ENCODE data around the gene CCDC88A. TPM values are rescaled to one million over a fixed set of nuclear protein-coding genes. Genes with fewer than 3 reads are reported as not detected.

The CCDC88A gene
- total RNA-seq, 2 experiments from 2014 or later, result 11.0 to 12.9 TPM

DNA sequence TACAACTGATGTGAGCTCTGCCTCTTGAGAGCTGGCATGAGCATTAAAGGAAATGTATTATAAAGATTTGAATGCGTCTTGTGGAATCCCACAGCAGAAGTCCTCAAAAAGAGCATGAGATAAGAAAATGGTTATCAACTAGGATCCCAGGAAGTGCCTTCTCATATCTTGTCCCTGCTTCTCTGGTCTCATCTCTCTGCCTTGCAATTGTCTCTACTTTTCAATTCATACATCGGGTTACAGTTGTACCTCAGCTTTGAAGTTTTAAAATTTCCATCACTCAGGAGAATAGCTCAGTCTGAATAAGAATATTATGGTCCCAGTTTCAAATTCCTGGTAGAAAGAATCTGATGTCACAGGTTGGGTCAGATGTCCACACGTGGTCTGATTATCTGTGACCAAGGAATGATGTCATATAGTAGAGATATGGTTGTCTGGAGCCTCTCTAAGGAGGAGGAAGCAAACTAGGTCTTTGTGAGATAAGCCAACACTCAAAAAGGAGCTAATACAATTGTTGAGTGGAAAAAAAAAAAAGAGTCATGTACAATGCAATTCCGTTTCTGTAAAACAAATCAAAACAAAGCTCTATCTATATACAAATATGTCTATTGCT, 21.7 kb upstream of the CCDC88A start:
- H3K36me3 ChIP-seq (ENCODE audit: insufficient read depth, low read length), result no peaks in the 10 kb centered on the region
- H3K4me1 ChIP-seq (ENCODE audit: insufficient read depth, low read length), result no peaks in the 10 kb centered on the region
- H3K4me1 Mint-ChIP-seq (ENCODE audit: low read depth), result no peaks in the 10 kb centered on the region
- H3K9me3 ChIP-seq (ENCODE audit: control insufficient read depth in 1 of 2, insufficient read depth in 1 of 2, low read length in 2 of 2), result no peaks in the 10 kb centered on the region
- intact Hi-C loops (cut with DNase I, micrococcal nuclease), result no loop called here
- no peak for DNase-seq
- H3K4me3 Mint-ChIP-seq, result no peak overlapping the region
- TF ChIP-seq, protein P1, sequence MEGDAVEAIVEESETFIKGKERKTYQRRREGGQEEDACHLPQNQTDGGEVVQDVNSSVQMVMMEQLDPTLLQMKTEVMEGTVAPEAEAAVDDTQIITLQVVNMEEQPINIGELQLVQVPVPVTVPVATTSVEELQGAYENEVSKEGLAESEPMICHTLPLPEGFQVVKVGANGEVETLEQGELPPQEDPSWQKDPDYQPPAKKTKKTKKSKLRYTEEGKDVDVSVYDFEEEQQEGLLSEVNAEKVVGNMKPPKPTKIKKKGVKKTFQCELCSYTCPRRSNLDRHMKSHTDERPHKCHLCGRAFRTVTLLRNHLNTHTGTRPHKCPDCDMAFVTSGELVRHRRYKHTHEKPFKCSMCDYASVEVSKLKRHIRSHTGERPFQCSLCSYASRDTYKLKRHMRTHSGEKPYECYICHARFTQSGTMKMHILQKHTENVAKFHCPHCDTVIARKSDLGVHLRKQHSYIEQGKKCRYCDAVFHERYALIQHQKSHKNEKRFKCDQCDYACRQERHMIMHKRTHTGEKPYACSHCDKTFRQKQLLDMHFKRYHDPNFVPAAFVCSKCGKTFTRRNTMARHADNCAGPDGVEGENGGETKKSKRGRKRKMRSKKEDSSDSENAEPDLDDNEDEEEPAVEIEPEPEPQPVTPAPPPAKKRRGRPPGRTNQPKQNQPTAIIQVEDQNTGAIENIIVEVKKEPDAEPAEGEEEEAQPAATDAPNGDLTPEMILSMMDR (IDR thresholded peaks at IDR 0.05), result no peak
- H3K27me3 ChIP-seq (ENCODE audit: control insufficient read depth in 1 of 2, insufficient read depth in 2 of 2, low read length in 2 of 2), result no peaks in the 10 kb centered on the region
- ChIA-PET POLR2A (no interaction called here), CTCF (interaction anchor here (0.6 kb wide), 1 partner anchor 31 kb away, joined by 4 read pairs; no protein-coding TSS in a partner anchor)
- no peak overlapping the region for H3K27ac ChIP-seq (ENCODE audit: low read depth in 1 of 2, low read length in 2 of 2)
- no peaks in the 10 kb centered on the region for H3K9me3 Mint-ChIP-seq
- no peak overlapping the region for H3K27ac Mint-ChIP-seq
- no peak for ATAC-seq (ENCODE audit: poor library complexity)
- H3K36me3 Mint-ChIP-seq (ENCODE audit: low read depth), result no peaks in the 10 kb centered on the region
- peaks cover 4% of the 10 kb centered on the region for H3K27me3 Mint-ChIP-seq
- H3K4me3 ChIP-seq (ENCODE audit: low read length), result no peak overlapping the region

DNA sequence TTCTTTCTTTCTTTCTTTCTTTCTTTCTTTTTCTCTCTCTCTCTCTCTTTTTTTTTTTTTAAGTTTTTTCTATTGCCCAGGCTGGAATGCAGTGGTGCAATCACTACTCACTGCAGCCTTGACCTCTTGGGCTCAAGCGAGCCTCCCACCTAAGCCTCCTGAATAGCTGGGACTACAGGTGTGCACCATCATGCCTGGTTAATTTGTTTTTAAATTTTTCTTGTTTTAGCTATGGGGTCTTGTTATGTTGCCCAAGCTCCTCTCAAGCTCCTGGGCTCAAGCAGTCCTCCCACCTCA, 19.4 kb upstream of the CCDC88A start:
- Mint-ChIP-seq H3K36me3 (ENCODE audit: low read depth) (no peaks in the 10 kb centered on the region), H3K9me3 (no peaks in the 10 kb centered on the region), H3K27me3 (peaks cover 4% of the 10 kb centered on the region), H3K4me3 (no peak overlapping the region), H3K27ac (no peak overlapping the region), H3K4me1 (ENCODE audit: low read depth) (no peaks in the 10 kb centered on the region)
- TF ChIP-seq, protein P1 (IDR thresholded peaks at IDR 0.05), result no peak
- intact Hi-C loops (cut with DNase I, micrococcal nuclease), result no loop called here
- no peak overlapping the region for H3K4me3 ChIP-seq (ENCODE audit: low read length)
- no peaks in the 10 kb centered on the region for H3K4me1 ChIP-seq (ENCODE audit: insufficient read depth, low read length)
- ChIA-PET CTCF (interaction anchor here (0.6 to 1.4 kb wide), 2 partner anchors 10 to 154 kb away, joined by 3 to 6 read pairs; no protein-coding TSS in a partner anchor), POLR2A (no interaction called here)
- H3K27ac ChIP-seq (ENCODE audit: low read depth in 1 of 2, low read length in 2 of 2), result no peak overlapping the region
- ATAC-seq (ENCODE audit: poor library complexity) (no peak), DNase-seq (no peak)
- H3K36me3 ChIP-seq (ENCODE audit: insufficient read depth, low read length), result no peaks in the 10 kb centered on the region
- no peaks in the 10 kb centered on the region for H3K27me3 ChIP-seq (ENCODE audit: control insufficient read depth in 1 of 2, insufficient read depth in 2 of 2, low read length in 2 of 2)
- H3K9me3 ChIP-seq (ENCODE audit: control insufficient read depth in 1 of 2, insufficient read depth in 1 of 2, low read length in 2 of 2), result no peaks in the 10 kb centered on the region

DNA sequence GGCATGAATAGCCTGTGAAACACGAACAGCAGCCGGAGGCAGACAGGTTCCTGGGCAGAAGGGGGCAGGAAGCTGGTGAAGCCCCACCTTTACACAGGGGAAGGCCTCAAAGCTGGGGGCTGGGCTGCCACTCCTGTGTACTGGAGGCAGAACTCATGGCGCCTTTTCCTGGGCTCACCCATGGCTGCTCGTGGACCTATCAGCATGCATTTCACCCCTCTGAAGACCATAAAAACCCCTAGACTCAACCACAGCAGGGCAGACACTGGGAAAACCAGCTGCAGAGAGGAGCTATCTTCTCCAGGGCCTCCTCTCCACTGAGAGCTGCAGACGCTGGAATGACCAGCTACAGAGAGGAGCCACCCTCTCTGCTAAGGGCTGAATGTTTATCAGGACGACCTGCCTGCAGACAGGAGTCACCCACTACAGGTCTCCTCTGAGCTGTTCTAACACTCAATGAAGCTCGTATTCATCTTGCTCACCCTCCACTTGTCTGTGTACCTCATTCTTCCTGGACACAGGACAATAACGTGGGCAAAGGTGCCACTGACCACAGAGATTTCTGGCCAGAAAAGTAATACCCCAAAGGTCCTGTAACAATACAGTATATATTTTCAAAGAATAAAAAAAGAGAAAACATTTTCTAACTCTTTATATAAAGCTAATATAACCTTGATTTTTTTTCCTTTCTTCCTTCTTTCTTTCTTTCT, 18.9 kb upstream of the CCDC88A start:
- ChIA-PET CTCF (interaction anchor here (0.6 to 1.4 kb wide), 2 partner anchors 9 to 154 kb away, joined by 3 to 6 read pairs; no protein-coding TSS in a partner anchor), POLR2A (no interaction called here)
- no peak overlapping the region for H3K27ac ChIP-seq (ENCODE audit: low read depth in 1 of 2, low read length in 2 of 2)
- H3K9me3 ChIP-seq (ENCODE audit: control insufficient read depth in 1 of 2, insufficient read depth in 1 of 2, low read length in 2 of 2), result no peaks in the 10 kb centered on the region
- no peak overlapping the region for H3K27ac Mint-ChIP-seq
- no peaks in the 10 kb centered on the region for H3K36me3 Mint-ChIP-seq (ENCODE audit: low read depth)
- H3K4me3 Mint-ChIP-seq, result no peak overlapping the region
- TF ChIP-seq, protein P1 (IDR thresholded peaks at IDR 0.05), result no peak
- no peaks in the 10 kb centered on the region for H3K9me3 Mint-ChIP-seq
- intact Hi-C loops (cut with DNase I, micrococcal nuclease), result no loop called here
- no peak overlapping the region for H3K4me3 ChIP-seq (ENCODE audit: low read length)
- ATAC-seq (ENCODE audit: poor library complexity), result no peak
- H3K27me3 ChIP-seq (ENCODE audit: control insufficient read depth in 1 of 2, insufficient read depth in 2 of 2, low read length in 2 of 2), result no peaks in the 10 kb centered on the region
- H3K27me3 Mint-ChIP-seq, result peaks cover 4% of the 10 kb centered on the region
- H3K4me1 ChIP-seq (ENCODE audit: insufficient read depth, low read length), result no peaks in the 10 kb centered on the region
- no peaks in the 10 kb centered on the region for H3K36me3 ChIP-seq (ENCODE audit: insufficient read depth, low read length)
- H3K4me1 Mint-ChIP-seq (ENCODE audit: low read depth), result no peaks in the 10 kb centered on the region
- DNase-seq, result no peak
